ENCODE measurements around the gene DNAI4. TPM values are rescaled to one million over a fixed set of nuclear protein-coding genes. Genes with fewer than 3 reads are reported as not detected.
A peak's percentile ranks its signal among the peaks of the same experiment; 100 is the strongest.

Gene DNAI4
- total RNA-seq, 2 experiments from 2014 or later: 5.0 to 8.8 TPM

DNA sequence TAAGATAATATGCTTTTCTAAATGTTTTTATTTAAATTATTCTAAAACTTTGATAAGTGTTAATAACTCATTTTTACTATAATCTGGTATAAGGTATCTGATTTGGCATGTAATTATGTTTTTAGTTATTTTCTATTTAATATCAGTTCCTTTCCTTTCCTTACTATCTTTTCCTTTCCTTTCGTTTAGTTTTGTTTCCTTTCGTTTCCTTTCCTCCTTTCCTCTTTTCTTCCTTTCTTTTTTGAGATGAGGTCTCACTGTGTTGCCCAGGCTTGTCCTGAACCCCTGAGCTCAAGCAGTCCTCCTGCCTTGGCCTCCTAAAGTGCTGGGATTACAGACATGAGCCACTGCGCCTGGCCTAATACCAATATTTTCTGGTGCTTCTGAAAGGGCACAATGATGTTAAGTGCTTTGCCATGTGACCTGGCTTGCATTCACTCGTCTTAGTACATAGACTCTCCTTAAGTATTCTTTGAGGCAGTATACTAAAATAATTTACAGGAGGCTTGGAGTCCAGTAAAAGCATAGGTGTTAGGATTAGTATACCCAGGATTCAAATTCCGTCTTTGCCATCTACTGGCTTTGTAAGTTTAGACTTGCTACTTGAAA lies 18.8 kb upstream of the DNAI4 start:
- Mint-ChIP-seq H3K27ac (peak overlapping the region; percentile 76), H3K9me3 (no peaks in the 10 kb centered on the region), H3K4me3 (peak overlapping the region; percentile 22), H3K4me1 (ENCODE audit: low read depth) (peaks cover 79% of the 10 kb centered on the region), H3K27me3 (no peaks in the 10 kb centered on the region), H3K36me3 (ENCODE audit: low read depth) (peaks cover 74% of the 10 kb centered on the region)
- Histone ChIP-seq H3K9me3 (ENCODE audit: control insufficient read depth in 1 of 2, insufficient read depth in 1 of 2, low read length in 2 of 2) (no peaks in the 10 kb centered on the region), H3K4me3 (ENCODE audit: low read length) (no peak overlapping the region), H3K36me3 (ENCODE audit: insufficient read depth, low read length) (peaks cover 54% of the 10 kb centered on the region), H3K27me3 (ENCODE audit: control insufficient read depth in 1 of 2, insufficient read depth in 2 of 2, low read length in 2 of 2) (no peaks in the 10 kb centered on the region), H3K4me1 (ENCODE audit: insufficient read depth, low read length) (peaks cover 15% of the 10 kb centered on the region), H3K27ac (ENCODE audit: low read depth in 1 of 2, low read length in 2 of 2) (no peak overlapping the region)
- CTCF ChIA-PET: no interaction called here
- POLR2A ChIA-PET: no interaction called here
- no peak for ATAC-seq (ENCODE audit: poor library complexity)
- DNase-seq: no peak
- TF ChIP-seq, protein P1, sequence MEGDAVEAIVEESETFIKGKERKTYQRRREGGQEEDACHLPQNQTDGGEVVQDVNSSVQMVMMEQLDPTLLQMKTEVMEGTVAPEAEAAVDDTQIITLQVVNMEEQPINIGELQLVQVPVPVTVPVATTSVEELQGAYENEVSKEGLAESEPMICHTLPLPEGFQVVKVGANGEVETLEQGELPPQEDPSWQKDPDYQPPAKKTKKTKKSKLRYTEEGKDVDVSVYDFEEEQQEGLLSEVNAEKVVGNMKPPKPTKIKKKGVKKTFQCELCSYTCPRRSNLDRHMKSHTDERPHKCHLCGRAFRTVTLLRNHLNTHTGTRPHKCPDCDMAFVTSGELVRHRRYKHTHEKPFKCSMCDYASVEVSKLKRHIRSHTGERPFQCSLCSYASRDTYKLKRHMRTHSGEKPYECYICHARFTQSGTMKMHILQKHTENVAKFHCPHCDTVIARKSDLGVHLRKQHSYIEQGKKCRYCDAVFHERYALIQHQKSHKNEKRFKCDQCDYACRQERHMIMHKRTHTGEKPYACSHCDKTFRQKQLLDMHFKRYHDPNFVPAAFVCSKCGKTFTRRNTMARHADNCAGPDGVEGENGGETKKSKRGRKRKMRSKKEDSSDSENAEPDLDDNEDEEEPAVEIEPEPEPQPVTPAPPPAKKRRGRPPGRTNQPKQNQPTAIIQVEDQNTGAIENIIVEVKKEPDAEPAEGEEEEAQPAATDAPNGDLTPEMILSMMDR (IDR thresholded peaks at IDR 0.05): no peak
- intact Hi-C loops (cut with DNase I, micrococcal nuclease): no loop called here

DNA sequence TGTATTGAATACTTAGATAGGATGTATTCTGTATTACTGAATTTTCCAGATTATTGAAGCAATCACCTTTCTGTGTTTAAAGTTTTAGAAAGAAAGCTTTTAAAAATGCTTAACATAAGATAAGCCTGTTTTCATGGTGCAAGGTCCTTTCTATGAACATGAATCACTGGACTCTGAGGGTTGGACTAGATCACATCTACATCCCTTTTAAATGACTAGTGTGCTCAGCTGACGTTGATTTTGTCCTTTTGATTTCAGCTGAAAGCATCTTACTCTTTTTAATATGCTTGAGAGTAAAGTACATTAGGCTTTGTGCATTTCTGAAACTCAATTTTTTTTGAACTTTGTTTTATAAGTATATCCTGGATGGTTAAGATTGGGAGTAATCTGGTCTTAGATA lies 16.3 kb upstream of the DNAI4 start:
- no peaks in the 10 kb centered on the region for H3K27me3 ChIP-seq (ENCODE audit: control insufficient read depth in 1 of 2, insufficient read depth in 2 of 2, low read length in 2 of 2)
- no peaks in the 10 kb centered on the region for H3K9me3 Mint-ChIP-seq
- H3K36me3 ChIP-seq (ENCODE audit: insufficient read depth, low read length): peaks cover 30% of the 10 kb centered on the region
- no peak overlapping the region for H3K4me3 Mint-ChIP-seq
- ChIA-PET CTCF (no interaction called here), POLR2A (interaction anchor here (0.6 kb wide), 1 partner anchor 492 kb away, joined by 3 read pairs; no protein-coding TSS in a partner anchor)
- TF ChIP-seq, protein P1 (IDR thresholded peaks at IDR 0.05): no peak
- no peaks in the 10 kb centered on the region for H3K9me3 ChIP-seq (ENCODE audit: control insufficient read depth in 1 of 2, insufficient read depth in 1 of 2, low read length in 2 of 2)
- intact Hi-C loops (cut with DNase I, micrococcal nuclease): no loop called here
- peaks cover 56% of the 10 kb centered on the region for H3K36me3 Mint-ChIP-seq (ENCODE audit: low read depth)
- peak overlapping the region; percentile 69 for H3K27ac Mint-ChIP-seq
- no peaks in the 10 kb centered on the region for H3K27me3 Mint-ChIP-seq
- no peak overlapping the region for H3K4me3 ChIP-seq (ENCODE audit: low read length)
- H3K27ac ChIP-seq (ENCODE audit: low read depth in 1 of 2, low read length in 2 of 2): no peak overlapping the region
- ATAC-seq (ENCODE audit: poor library complexity) (no peak), DNase-seq (no peak)
- H3K4me1 ChIP-seq (ENCODE audit: insufficient read depth, low read length): peaks cover 26% of the 10 kb centered on the region
- peaks cover 79% of the 10 kb centered on the region for H3K4me1 Mint-ChIP-seq (ENCODE audit: low read depth)

DNA sequence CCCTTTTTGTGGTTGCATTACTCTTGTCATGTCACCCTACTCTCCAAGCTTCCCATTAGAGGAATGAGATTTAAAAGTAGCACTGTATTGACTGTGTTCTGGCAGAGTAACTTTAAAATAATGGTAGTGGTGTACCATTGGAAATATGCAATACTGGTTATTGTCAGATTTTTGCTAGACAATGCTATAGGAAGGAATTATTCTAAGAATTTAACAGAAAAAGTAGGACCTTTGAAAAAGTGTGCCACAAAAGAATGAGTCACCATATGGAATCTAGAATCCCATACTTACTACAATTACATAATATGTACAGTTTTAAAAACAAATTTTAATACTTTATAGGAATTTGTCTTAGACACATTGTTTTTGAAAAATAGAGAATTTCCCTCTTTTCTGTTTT lies 14.0 kb upstream of the DNAI4 start:
- Mint-ChIP-seq H3K27ac (no peak overlapping the region), H3K36me3 (ENCODE audit: low read depth) (peaks cover 44% of the 10 kb centered on the region), H3K27me3 (no peaks in the 10 kb centered on the region), H3K4me3 (peak overlapping the region; percentile 58), H3K4me1 (ENCODE audit: low read depth) (peaks cover 96% of the 10 kb centered on the region), H3K9me3 (no peaks in the 10 kb centered on the region)
- H3K36me3 ChIP-seq (ENCODE audit: insufficient read depth, low read length): peaks cover 12% of the 10 kb centered on the region
- ChIA-PET POLR2A (interaction anchor here (1.0 to 1.1 kb wide), 3 partner anchors 14 to 43 kb away, joined by 3 to 4 read pairs (median 4); partner anchors contain the start of genes DNAI4 and MIER1), CTCF (no interaction called here)
- no peaks in the 10 kb centered on the region for H3K27me3 ChIP-seq (ENCODE audit: control insufficient read depth in 1 of 2, insufficient read depth in 2 of 2, low read length in 2 of 2)
- no peak overlapping the region for H3K27ac ChIP-seq (ENCODE audit: low read depth in 1 of 2, low read length in 2 of 2)
- peaks cover 28% of the 10 kb centered on the region for H3K4me1 ChIP-seq (ENCODE audit: insufficient read depth, low read length)
- TF ChIP-seq, protein P1 (IDR thresholded peaks at IDR 0.05): no peak
- no peak overlapping the region for H3K4me3 ChIP-seq (ENCODE audit: low read length)
- no peak for DNase-seq
- ATAC-seq (ENCODE audit: poor library complexity): no peak
- intact Hi-C loops (cut with DNase I, micrococcal nuclease): loop anchor here (10.0 kb wide), 2 partner anchors 116 to 1514 kb away; partner anchors contain the start of genes LEPR (in 1 of the 2), LEPROT (in 1 of the 2) and SLC35D1 (in 1 of the 2)
- no peaks in the 10 kb centered on the region for H3K9me3 ChIP-seq (ENCODE audit: control insufficient read depth in 1 of 2, insufficient read depth in 1 of 2, low read length in 2 of 2)

Measured in CD4-positive, alpha-beta T cell (primary cell).